ENCODE data around the gene GART. TPM values are rescaled to one million over a fixed set of nuclear protein-coding genes. Genes with fewer than 3 reads are reported as not detected.
"Not testable (repeated sequence)": the region's sequence is repeated elsewhere in the genome, so short reads cannot be mapped to it uniquely, and the experiment has no call there.

GART gene
- total RNA-seq, 1 donor from 2014 or later, result 103 TPM

GRCh38 chr21:33514229-33514628, 27.7 kb downstream of the GART start:
- Histone ChIP-seq H3K36me3 (ENCODE audit: control insufficient read depth, insufficient read depth, low read length) (peaks cover 21% of the 10 kb centered on the region), H3K27me3 (ENCODE audit: control insufficient read depth, insufficient read depth, low read length) (no peaks in the 10 kb centered on the region), H3K4me3 (ENCODE audit: low read depth, low read length) (no peak overlapping the region)
- TF ChIP-seq CTCF (IDR thresholded peaks at IDR 0.05; ENCODE audit: insufficient read depth, low read length, severe bottlenecking), result no peak
- DNase-seq (ENCODE audit: low read depth), result no peak
- no peak for FAIRE-seq

- DNase-seq (ENCODE audit: low read depth) (no peak), FAIRE-seq (no peak)
- Histone ChIP-seq H3K27me3 (ENCODE audit: control insufficient read depth, insufficient read depth, low read length) (no peaks in the 10 kb centered on the region), H3K4me3 (ENCODE audit: low read depth, low read length) (no peak overlapping the region), H3K36me3 (ENCODE audit: control insufficient read depth, insufficient read depth, low read length) (peaks cover 22% of the 10 kb centered on the region)
- TF ChIP-seq CTCF (IDR thresholded peaks at IDR 0.05; ENCODE audit: insufficient read depth, low read length, severe bottlenecking), result no peak
These were observed 29.4 kb downstream of the GART start for GRCh38 chr21:33512481-33512880.

- Histone ChIP-seq H3K36me3 (ENCODE audit: control insufficient read depth, insufficient read depth, low read length) (peaks cover 20% of the 10 kb centered on the region), H3K4me3 (ENCODE audit: low read depth, low read length) (no peak overlapping the region), H3K27me3 (ENCODE audit: control insufficient read depth, insufficient read depth, low read length) (no peaks in the 10 kb centered on the region)
- TF ChIP-seq CTCF (IDR thresholded peaks at IDR 0.05; ENCODE audit: insufficient read depth, low read length, severe bottlenecking), result no peak
- FAIRE-seq, result no peak
- no peak for DNase-seq (ENCODE audit: low read depth)
These were observed 30.3 kb downstream of the GART start for GRCh38 chr21:33511639-33512038.

- DNase-seq (ENCODE audit: low read depth) (no peak), FAIRE-seq (no peak)
- no peaks in the 10 kb centered on the region for H3K27me3 ChIP-seq (ENCODE audit: control insufficient read depth, insufficient read depth, low read length)
- no peak for TF ChIP-seq CTCF (IDR thresholded peaks at IDR 0.05; ENCODE audit: insufficient read depth, low read length, severe bottlenecking)
- peaks cover 18% of the 10 kb centered on the region for H3K36me3 ChIP-seq (ENCODE audit: control insufficient read depth, insufficient read depth, low read length)
- H3K4me3 ChIP-seq (ENCODE audit: low read depth, low read length), result no peak overlapping the region
These were observed 31.1 kb downstream of the GART start for GRCh38 chr21:33510826-33511225.

DNA sequence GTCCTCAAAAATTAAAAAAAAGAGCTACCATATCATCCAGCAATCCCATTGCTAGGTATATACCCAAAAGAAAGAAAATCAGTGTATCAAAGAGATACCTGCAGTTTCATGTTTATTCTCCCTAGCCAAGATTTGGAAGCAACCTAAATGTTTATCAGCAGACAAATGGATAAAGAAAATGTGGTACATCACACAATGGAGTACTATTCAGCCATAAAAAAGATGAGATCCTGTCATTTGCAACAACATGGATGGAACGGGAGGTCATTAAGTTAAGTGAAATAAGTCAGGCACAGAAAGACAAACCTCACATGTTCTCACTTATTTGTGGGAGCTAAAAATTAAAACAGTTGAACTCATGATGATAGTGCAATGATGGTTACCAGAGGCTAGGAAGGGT, 34.9 kb downstream of the GART start:
- not testable (repeated sequence) for FAIRE-seq; H3K4me3 ChIP-seq (ENCODE audit: low read depth, low read length); H3K27me3 ChIP-seq (ENCODE audit: control insufficient read depth, insufficient read depth, low read length); DNase-seq (ENCODE audit: low read depth)
- H3K36me3 ChIP-seq (ENCODE audit: control insufficient read depth, insufficient read depth, low read length), result peaks cover 15% of the 10 kb centered on the region

DNA sequence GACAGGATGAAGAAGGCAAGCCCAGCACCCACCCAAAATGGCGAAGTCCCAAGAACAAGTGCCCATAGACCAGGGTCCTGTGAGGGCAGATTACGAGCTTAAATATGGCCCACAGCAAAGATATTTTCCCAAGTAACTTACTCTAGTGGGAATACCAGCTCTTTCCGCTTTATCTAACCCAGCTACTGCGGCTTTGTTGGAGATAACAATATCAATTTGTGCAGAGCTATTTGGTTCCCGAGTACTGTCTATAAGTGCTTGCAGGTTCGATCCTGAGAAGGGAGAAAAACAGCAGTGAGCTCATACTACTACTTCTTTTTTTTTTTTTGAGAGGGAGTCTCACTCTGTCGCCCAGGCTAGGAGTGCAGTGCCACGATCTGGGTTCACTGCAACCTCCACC, 36.1 kb downstream of the GART start:
- H3K36me3 ChIP-seq (ENCODE audit: control insufficient read depth, insufficient read depth, low read length), result peaks cover 10% of the 10 kb centered on the region
- FAIRE-seq (no peak), DNase-seq (ENCODE audit: low read depth) (no peak)
- no peak overlapping the region for H3K4me3 ChIP-seq (ENCODE audit: low read depth, low read length)
- no peaks in the 10 kb centered on the region for H3K27me3 ChIP-seq (ENCODE audit: control insufficient read depth, insufficient read depth, low read length)
- no peak for TF ChIP-seq CTCF (IDR thresholded peaks at IDR 0.05; ENCODE audit: insufficient read depth, low read length, severe bottlenecking)
